GM18507 (cell line): ENCODE measurements around the gene ENTPD7.

Source experiments
- DNase-seq: peaks from one replicate; pipeline ENCODE4 v3.0.0; 2011; ENCODE audit warnings: low read depth; ENCODE audit not compliant: insufficient read length; ENCODE audit errors: extremely low spot score
- FAIRE-seq: peaks from 2 replicates; lab custom pipeline; 2011; peaks lifted over from hg19 to GRCh38; lab: Jason Lieb, UNC

Gene ENTPD7

GRCh38 chr10:99631496-99631895 is 27.8 kb upstream of the ENTPD7 start:
- FAIRE-seq (no peak), DNase-seq (no peak)

GRCh38 chr10:99633832-99634231 is 25.5 kb upstream of the ENTPD7 start:
- DNase-seq (no peak), FAIRE-seq (no peak)

- FAIRE-seq (no peak), DNase-seq (no peak)
Measured at GRCh38 chr10:99647601-99648151, 11.6 kb upstream of the ENTPD7 start.

GRCh38 chr10:99648717-99649116 is 10.6 kb upstream of the ENTPD7 start:
- DNase-seq (no peak), FAIRE-seq (no peak)

GRCh38 chr10:99652800-99653390 is 6.4 kb upstream of the ENTPD7 start:
- FAIRE-seq, result no peak
- DNase-seq, result no peak

GRCh38 chr10:99654390-99655175 is 4.7 kb upstream of the ENTPD7 start:
- no peak for FAIRE-seq
- DNase-seq, result no peak

GRCh38 chr10:99656199-99657064 is 2.9 kb upstream of the ENTPD7 start:
- no peak for DNase-seq
- no peak for FAIRE-seq

GRCh38 chr10:99658622-99659030 is 683 bp upstream of the ENTPD7 start:
- DNase-seq (no peak), FAIRE-seq (peak; percentile 18)

GRCh38 chr10:99659868-99660366 is 608 bp downstream of the ENTPD7 start:
- FAIRE-seq (no peak), DNase-seq (no peak)

- FAIRE-seq (no peak), DNase-seq (no peak)
Measured at GRCh38 chr10:99660662-99661376, 1.5 kb downstream of the ENTPD7 start.

- DNase-seq (no peak), FAIRE-seq (no peak)
Measured at GRCh38 chr10:99661377-99661763, 2.1 kb downstream of the ENTPD7 start.

GRCh38 chr10:99665304-99665703 is 6.0 kb downstream of the ENTPD7 start:
- no peak for FAIRE-seq

GRCh38 chr10:99667108-99667751 is 7.9 kb downstream of the ENTPD7 start:
- FAIRE-seq, result no peak
- no peak for DNase-seq

More at GRCh38 chr10:99665304-99665703, 6.0 kb downstream of the ENTPD7 start:
- no peak for DNase-seq

GRCh38 chr10:99671386-99671785 is 12.1 kb downstream of the ENTPD7 start:
- DNase-seq, result no peak
- peak; percentile 12 for FAIRE-seq

- no peak for FAIRE-seq
- no peak for DNase-seq
Measured at GRCh38 chr10:99672884-99673283, 13.6 kb downstream of the ENTPD7 start.

- no peak for DNase-seq
- no peak for FAIRE-seq
Measured at GRCh38 chr10:99673492-99673891, 14.2 kb downstream of the ENTPD7 start.

- DNase-seq (no peak), FAIRE-seq (no peak)
Measured at GRCh38 chr10:99674762-99675161, 15.5 kb downstream of the ENTPD7 start.

GRCh38 chr10:99676426-99676825 is 17.1 kb downstream of the ENTPD7 start:
- FAIRE-seq (no peak), DNase-seq (no peak)

GRCh38 chr10:99676895-99677294 is 17.6 kb downstream of the ENTPD7 start:
- DNase-seq, result no peak
- FAIRE-seq, result no peak
